ENCODE results near the gene FAM114A2.

DNA sequence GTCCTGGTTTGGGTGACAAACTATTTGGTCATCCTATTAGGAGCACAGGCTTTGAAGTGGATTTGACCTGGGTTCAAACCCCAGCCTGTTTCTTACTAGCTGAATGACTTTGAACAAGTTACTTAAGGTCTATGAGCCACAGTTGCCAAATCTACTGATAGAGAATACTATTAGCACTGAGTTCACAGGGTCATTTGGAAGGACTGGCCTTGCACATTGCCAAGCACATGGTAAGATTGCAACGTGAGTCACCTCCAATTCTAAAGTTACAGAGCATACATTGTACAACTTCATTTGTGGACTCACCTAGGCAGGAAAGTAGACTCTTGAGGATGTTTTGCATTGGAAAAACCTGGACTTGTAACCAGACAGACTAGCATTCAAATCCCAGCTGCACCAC lies 39.0 kb upstream of the FAM114A2 start:
- TF ChIP-seq, protein P1, sequence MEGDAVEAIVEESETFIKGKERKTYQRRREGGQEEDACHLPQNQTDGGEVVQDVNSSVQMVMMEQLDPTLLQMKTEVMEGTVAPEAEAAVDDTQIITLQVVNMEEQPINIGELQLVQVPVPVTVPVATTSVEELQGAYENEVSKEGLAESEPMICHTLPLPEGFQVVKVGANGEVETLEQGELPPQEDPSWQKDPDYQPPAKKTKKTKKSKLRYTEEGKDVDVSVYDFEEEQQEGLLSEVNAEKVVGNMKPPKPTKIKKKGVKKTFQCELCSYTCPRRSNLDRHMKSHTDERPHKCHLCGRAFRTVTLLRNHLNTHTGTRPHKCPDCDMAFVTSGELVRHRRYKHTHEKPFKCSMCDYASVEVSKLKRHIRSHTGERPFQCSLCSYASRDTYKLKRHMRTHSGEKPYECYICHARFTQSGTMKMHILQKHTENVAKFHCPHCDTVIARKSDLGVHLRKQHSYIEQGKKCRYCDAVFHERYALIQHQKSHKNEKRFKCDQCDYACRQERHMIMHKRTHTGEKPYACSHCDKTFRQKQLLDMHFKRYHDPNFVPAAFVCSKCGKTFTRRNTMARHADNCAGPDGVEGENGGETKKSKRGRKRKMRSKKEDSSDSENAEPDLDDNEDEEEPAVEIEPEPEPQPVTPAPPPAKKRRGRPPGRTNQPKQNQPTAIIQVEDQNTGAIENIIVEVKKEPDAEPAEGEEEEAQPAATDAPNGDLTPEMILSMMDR (IDR thresholded peaks at IDR 0.05; ENCODE audit: low read length) = no peak
- no peak for TF ChIP-seq EZH2 (IDR thresholded peaks at IDR 0.05; ENCODE audit: borderline replicate concordance, low read length)

All from OCI-LY1 (cell line).